SK-N-SH (cell line): ENCODE results near the gene GRIN1. TPM values are rescaled to one million over a fixed set of nuclear protein-coding genes. Genes with fewer than 3 reads are reported as not detected.

Source experiments
- CTCF ChIA-PET: fragments of 300-600, 350-600 bp; formaldehyde crosslinking; extraction: SDS; loops from one replicate; lab custom pipeline; 2021; lab: Yijun Ruan, JAX
- POLR2A ChIA-PET: fragments of 350-600 bp; sonication (Branson Sonifier 250); formaldehyde crosslinking; extraction: SDS; loops from one replicate; lab custom pipeline; 2020; ENCODE audit warnings: antibody characterized with exemption, inconsistent platforms; lab: Yijun Ruan, JAX
- DNase-seq: peaks from one replicate; pipeline ENCODE4 v3.0.0; 2012
- H2AFZ ChIP-seq: fragments of 200-600 bp; sonication (generic); 2 replicates; pipeline ENCODE4 v1.8.1; 2016; ENCODE audit warnings: antibody characterized with exemption, mild to moderate bottlenecking, low read depth
- H3F3A ChIP-seq: fragments of 200-600 bp; sonication (generic); replicated peaks from 2 replicates; pipeline ENCODE3; 2016; ENCODE audit warnings: antibody characterized with exemption, mild to moderate bottlenecking; ENCODE audit not compliant: insufficient read depth
- H3K27ac ChIP-seq, 2 experiments: fragments of 200-500 bp in 1 of 2; fragments of 200-600 bp in 1 of 2; sonication (Bioruptor generic) in 1 of 2; sonication (generic), shearing (Covaris generic) in 1 of 2; 2 replicates each; pipeline versions ENCODE4 v1.5.1 to v1.6.1; 2014 to 2016; ENCODE audit warnings: low read depth in 2 of 2, inconsistent platforms in 1 of 2, low read length in 1 of 2, mild to moderate bottlenecking in 1 of 2, mixed read lengths in 1 of 2
- H3K27me3 ChIP-seq: fragments of 200-600 bp; sonication (generic), shearing (Covaris generic); 2 replicates; pipeline ENCODE4 v1.6.1; 2016; ENCODE audit warnings: mixed run types; ENCODE audit not compliant: insufficient read depth
- H3K36me3 ChIP-seq, 2 experiments: fragments of 200-500 bp in 1 of 2; fragments of 200-600 bp in 1 of 2; sonication (Bioruptor generic) in 1 of 2; sonication (generic) in 1 of 2; replicated peaks in 1 of 2; 2 replicates each; pipeline versions ENCODE3 to v1.5.1; 2014 to 2016; ENCODE audit warnings: low read length in 1 of 2, mild to moderate bottlenecking in 1 of 2; ENCODE audit not compliant: insufficient read depth in 2 of 2, control insufficient read depth in 1 of 2
- H3K4me1 ChIP-seq, 2 experiments: fragments of 200-500 bp in 1 of 2; fragments of 200-600 bp in 1 of 2; sonication (Bioruptor generic) in 1 of 2; sonication (generic), shearing (Covaris generic) in 1 of 2; 2 replicates each; pipeline versions ENCODE4 v1.5.1 to v1.6.1; 2014 to 2016; ENCODE audit warnings: low read depth in 1 of 2, low read length in 1 of 2, mixed run types in 1 of 2; ENCODE audit not compliant: insufficient read depth in 2 of 2, control insufficient read depth in 1 of 2
- H3K4me2 ChIP-seq: fragments of 200-600 bp; sonication (generic), shearing (Covaris generic); 2 replicates; pipeline ENCODE4 v1.6.1; 2017; ENCODE audit warnings: mixed run types
- H3K4me3 ChIP-seq, 2 experiments: fragments of 200-500 bp in 1 of 2; fragments of 200-600 bp in 1 of 2; sonication (Bioruptor generic) in 1 of 2; sonication (generic), shearing (Covaris generic) in 1 of 2; 2 replicates each; pipeline versions ENCODE4 v1.5.1 to v1.8.1; 2014 to 2016; ENCODE audit warnings: low read depth in 2 of 2, inconsistent platforms in 1 of 2, low read length in 1 of 2, mild to moderate bottlenecking in 1 of 2, mixed read lengths in 1 of 2, moderate library complexity in 1 of 2
- H3K79me2 ChIP-seq: fragments of 200-600 bp; sonication (generic); 2 replicates; pipeline ENCODE4 v1.8.1; 2017; ENCODE audit warnings: mild to moderate bottlenecking; ENCODE audit not compliant: insufficient read depth
- H3K9ac ChIP-seq: fragments of 200-600 bp; sonication (generic); 2 replicates; pipeline ENCODE4 v1.6.1; 2017; ENCODE audit warnings: mixed run types
- H3K9me2 ChIP-seq: fragments of 200-600 bp; sonication (generic); 2 replicates; pipeline ENCODE4 v1.6.1; 2017; ENCODE audit warnings: mixed run types
- H3K9me3 ChIP-seq: fragments of 200-600 bp; sonication (generic); 2 replicates; pipeline ENCODE4 v1.6.1; 2017; ENCODE audit warnings: mixed run types, mild to moderate bottlenecking, moderate library complexity
- H4K20me1 ChIP-seq: fragments of 200-600 bp; sonication (generic); 2 replicates; pipeline ENCODE4 v1.6.1; 2017; ENCODE audit warnings: mild to moderate bottlenecking, mixed run types; ENCODE audit not compliant: insufficient read depth
- CHD2 ChIP-seq: fragments of 150-350 bp; IDR thresholded peaks from 2 replicates; pipeline ENCODE4 v1.6.1; 2018; ENCODE audit warnings: low read length; ENCODE audit not compliant: partially characterized antibody
- CTCF ChIP-seq: fragments of 200-600 bp; sonication (generic); IDR thresholded peaks from 2 replicates; pipeline ENCODE4 v1.6.1; 2017; ENCODE audit warnings: antibody characterized with exemption, mild to moderate bottlenecking, moderate library complexity
- ELF1 ChIP-seq: IDR thresholded peaks from 2 replicates; pipeline ENCODE4 v1.4.0; 2012
- EP300 ChIP-seq, 2 experiments: IDR thresholded peaks; 2 replicates each; pipeline versions ENCODE4 v1.4.0 to v1.6.1; 2012; ENCODE audit warnings: borderline replicate concordance in 1 of 2, low read depth in 1 of 2, low read length in 1 of 2
- EZH2phosphoT487 ChIP-seq: fragments of 200-600 bp; sonication (generic); IDR thresholded peaks from 2 replicates; pipeline ENCODE4 v1.6.1; 2017; ENCODE audit warnings: low read depth, mixed run types, mild to moderate bottlenecking, antibody characterized with exemption, moderate library complexity, borderline replicate concordance
- FOSL2 ChIP-seq: IDR thresholded peaks from 2 replicates; pipeline ENCODE4 v1.4.0; 2012; ENCODE audit warnings: low read depth, mild to moderate bottlenecking, moderate library complexity, borderline replicate concordance
- FOXM1 ChIP-seq: IDR thresholded peaks from 2 replicates; pipeline ENCODE4 v1.4.0; 2012; ENCODE audit warnings: low read depth, mild to moderate bottlenecking
- GABPA ChIP-seq: IDR thresholded peaks from 2 replicates; pipeline ENCODE4 v1.4.0; 2012; ENCODE audit warnings: low read depth, mild to moderate bottlenecking
- MEF2A ChIP-seq: IDR thresholded peaks from 2 replicates; pipeline ENCODE4 v1.4.0; 2012; ENCODE audit warnings: low read depth, borderline replicate concordance
- NRF1 ChIP-seq: IDR thresholded peaks from 2 replicates; pipeline ENCODE4 v1.6.1; 2012; ENCODE audit warnings: low read depth, mild to moderate bottlenecking, low read length
- RAD21 ChIP-seq: IDR thresholded peaks from 2 replicates; pipeline ENCODE4 v1.6.1; 2012; ENCODE audit warnings: mild to moderate bottlenecking, low read length
- RCOR1 ChIP-seq: fragments of 150-350 bp; IDR thresholded peaks from 2 replicates; pipeline ENCODE4 v1.6.1; 2017; ENCODE audit warnings: antibody characterized with exemption, low read length
- RXRA ChIP-seq: IDR thresholded peaks from 2 replicates; pipeline ENCODE4 v1.4.0; 2012; ENCODE audit warnings: low read depth, mild to moderate bottlenecking, borderline replicate concordance
- TAF1 ChIP-seq: IDR thresholded peaks from 2 replicates; pipeline ENCODE4 v1.6.1; 2012; ENCODE audit warnings: low read depth, mild to moderate bottlenecking, low read length, moderate library complexity, borderline replicate concordance
- USF1 ChIP-seq: IDR thresholded peaks from 2 replicates; pipeline ENCODE4 v1.4.0; 2012; ENCODE audit warnings: low read depth, borderline replicate concordance
- USF2 ChIP-seq: fragments of 150-350 bp; IDR thresholded peaks from 2 replicates; pipeline ENCODE4 v1.6.1; 2017; ENCODE audit warnings: antibody characterized with exemption, low read length, low read depth, borderline replicate concordance
- ZBTB33 ChIP-seq: IDR thresholded peaks from 2 replicates; pipeline ENCODE4 v1.4.0; 2012; ENCODE audit warnings: low read depth, borderline replicate concordance
- WGBS: methylation state at CpG from one replicate; pipeline ENCODE4 v1.1.6; 2017; ENCODE audit warnings: low lambda C conversion rate; 5-methylcytosine and 5-hydroxymethylcytosine counted together
- polyA plus RNA-seq, 3 experiments: library from polyadenylated mRNA; depleted of rRNA; stranded (reverse); fragments of >200 nt; gene quantifications; 2 replicates each; pipeline ENCODE4 v1.2.3, GENCODE V29; 2012

GRIN1 gene
- polyA plus RNA-seq, 1 of the 3 experiments (the other 2 are of a cell fraction): not detected

- no peak overlapping the region for H3K27ac ChIP-seq
- H3K4me2 ChIP-seq: no peak overlapping the region
- CTCF ChIA-PET: interaction anchor here (0.6 to 2.9 kb wide), 2 partner anchors 63 to 118 kb away, joined by 3 to 11 read pairs; partner anchors contain the start of genes NPDC1 and RNF224
- no peaks in the 10 kb centered on the region for H3K27me3 ChIP-seq
- H3K9me2 ChIP-seq: no peaks in the 10 kb centered on the region
- H3K4me1 ChIP-seq: peaks cover 0 to 3% of the 10 kb centered on the region in 2 experiments; a peak in 1 of 4 replicates
- no peak for TF ChIP-seq ELF1
- no peak for TF ChIP-seq CTCF
- TF ChIP-seq FOSL2: no peak
- no peak for TF ChIP-seq MEF2A
- TF ChIP-seq RCOR1: no peak
- no peak for TF ChIP-seq NRF1
- no peak for TF ChIP-seq TAF1
- TF ChIP-seq EZH2phosphoT487: no peak
- no peak for TF ChIP-seq FOXM1
- no peak for TF ChIP-seq RXRA
- no peak for TF ChIP-seq USF2
- no peak for TF ChIP-seq USF1
- TF ChIP-seq CHD2: no peak
- no peak for TF ChIP-seq ZBTB33
- TF ChIP-seq EP300 (IDR thresholded peaks at IDR 0.05; ENCODE audit: borderline replicate concordance in 1 of 2, low read depth in 1 of 2, low read length in 1 of 2): no peak
- TF ChIP-seq GABPA: no peak
- TF ChIP-seq RAD21: no peak
- H3K79me2 ChIP-seq: no peaks in the 10 kb centered on the region
- H2AFZ ChIP-seq: no peak overlapping the region
- no peak overlapping the region for H3K9ac ChIP-seq
- H3K9me3 ChIP-seq: no peaks in the 10 kb centered on the region
- H4K20me1 ChIP-seq: no peaks in the 10 kb centered on the region
- H3F3A ChIP-seq: no peaks in the 10 kb centered on the region
- 84% methylated on average over 11 of the region's 34 CpGs for WGBS
- H3K4me3 ChIP-seq: no peak overlapping the region
- POLR2A ChIA-PET: no interaction called here
- no peak for DNase-seq
- peaks cover 0 to 65% of the 10 kb centered on the region in 2 experiments for H3K36me3 ChIP-seq
Measured at GRCh38 chr9:137109250-137110146, 29.5 kb upstream of the GRIN1 start.
